ENCODE data around the gene LMO4.

Gene LMO4

GRCh38 chr1:87362063-87362833 is 33.6 kb downstream of the LMO4 start:
- DNase-seq = no peak

GRCh38 chr1:87362834-87363426 is 34.2 kb downstream of the LMO4 start:
- DNase-seq = peak; percentile 61

GRCh38 chr1:87367549-87367948 is 38.9 kb downstream of the LMO4 start:
- no peak for DNase-seq

DNA sequence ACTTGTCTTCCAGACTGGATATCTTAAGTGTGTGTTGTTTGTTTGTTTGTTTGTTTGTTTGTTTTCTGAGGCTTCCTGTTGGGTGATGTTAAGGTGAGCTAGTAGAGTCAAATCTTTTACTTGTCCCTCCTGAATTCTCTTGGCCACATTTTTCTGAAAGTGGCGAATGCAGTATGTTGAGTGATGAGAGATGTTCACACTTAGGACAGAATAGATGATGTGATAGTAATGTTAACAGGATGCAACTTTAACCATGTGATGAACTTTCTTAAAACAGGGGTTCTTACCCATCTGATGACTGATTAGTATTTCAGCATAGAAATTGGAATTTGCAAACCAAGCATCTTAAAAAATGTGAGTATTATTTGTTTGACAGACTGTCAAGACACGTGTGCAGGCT is 40.2 kb downstream of the LMO4 start:
- no peak for DNase-seq

GRCh38 chr1:87369736-87370478 is 41.2 kb downstream of the LMO4 start:
- no peak for DNase-seq

DNA sequence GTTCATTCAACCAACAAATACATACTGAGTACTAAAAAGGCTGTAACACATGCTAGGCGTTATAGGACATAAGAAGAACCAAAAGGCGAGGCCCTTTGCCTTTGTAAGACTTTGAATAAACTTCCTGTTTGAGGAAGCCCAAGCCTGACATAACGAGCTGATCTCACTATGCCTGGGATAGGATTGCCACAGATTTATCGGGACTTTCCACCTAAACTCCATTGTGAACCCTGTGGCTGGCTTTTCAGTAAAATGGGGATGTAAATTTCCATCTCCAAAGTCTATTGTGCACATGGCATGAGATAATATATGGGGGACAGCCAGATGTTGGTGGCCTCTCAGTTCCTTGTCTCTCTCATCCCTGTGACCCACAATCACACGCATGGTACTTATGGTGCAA is 41.9 kb downstream of the LMO4 start:
- DNase-seq = no peak

DNA sequence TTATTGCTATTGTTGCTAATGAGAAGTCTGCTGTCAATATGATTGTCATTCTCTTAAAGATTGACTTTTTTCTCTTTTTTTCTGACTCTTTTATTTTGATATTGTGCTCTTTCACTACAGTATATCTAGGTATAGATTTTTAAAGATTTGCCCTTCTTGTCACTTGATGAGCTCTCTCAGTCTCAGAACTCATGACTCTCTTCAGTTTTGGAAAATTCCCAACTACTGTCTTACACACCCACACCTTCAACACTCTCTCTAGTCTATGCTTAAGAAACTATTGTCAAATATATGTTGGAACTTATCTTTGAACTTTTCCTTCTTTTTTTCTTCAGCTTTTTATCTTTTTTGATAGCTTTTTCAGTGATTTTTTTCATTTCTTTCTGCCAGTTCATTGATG is 50.6 kb downstream of the LMO4 start:
- DNase-seq = no peak

- DNase-seq = no peak
Measured at GRCh38 chr1:87386217-87386790, 57.6 kb downstream of the LMO4 start.

DNA sequence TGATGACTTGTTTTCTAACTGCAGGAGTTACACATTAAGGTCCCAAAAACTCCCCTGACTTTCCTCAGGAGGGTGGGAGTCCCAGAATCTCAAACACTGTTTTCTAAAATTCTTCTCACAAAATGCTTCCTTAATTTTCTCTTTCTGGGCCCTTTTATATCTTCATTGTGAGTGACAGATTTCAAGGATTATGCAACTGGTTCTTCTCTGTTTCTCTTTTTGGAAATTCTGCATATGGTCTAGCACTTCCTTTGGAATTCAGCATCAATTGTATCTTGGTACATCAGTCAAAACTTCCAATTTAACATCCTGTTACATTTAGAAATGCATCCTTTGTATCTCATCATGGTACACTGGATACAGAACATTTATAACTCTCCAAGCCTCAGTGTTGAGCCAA is 59.7 kb downstream of the LMO4 start:
- DNase-seq = no peak

- DNase-seq = no peak
Measured at GRCh38 chr1:87389011-87389410, 60.3 kb downstream of the LMO4 start.

- DNase-seq = no peak
Measured at GRCh38 chr1:87389546-87389945, 60.9 kb downstream of the LMO4 start.

DNA sequence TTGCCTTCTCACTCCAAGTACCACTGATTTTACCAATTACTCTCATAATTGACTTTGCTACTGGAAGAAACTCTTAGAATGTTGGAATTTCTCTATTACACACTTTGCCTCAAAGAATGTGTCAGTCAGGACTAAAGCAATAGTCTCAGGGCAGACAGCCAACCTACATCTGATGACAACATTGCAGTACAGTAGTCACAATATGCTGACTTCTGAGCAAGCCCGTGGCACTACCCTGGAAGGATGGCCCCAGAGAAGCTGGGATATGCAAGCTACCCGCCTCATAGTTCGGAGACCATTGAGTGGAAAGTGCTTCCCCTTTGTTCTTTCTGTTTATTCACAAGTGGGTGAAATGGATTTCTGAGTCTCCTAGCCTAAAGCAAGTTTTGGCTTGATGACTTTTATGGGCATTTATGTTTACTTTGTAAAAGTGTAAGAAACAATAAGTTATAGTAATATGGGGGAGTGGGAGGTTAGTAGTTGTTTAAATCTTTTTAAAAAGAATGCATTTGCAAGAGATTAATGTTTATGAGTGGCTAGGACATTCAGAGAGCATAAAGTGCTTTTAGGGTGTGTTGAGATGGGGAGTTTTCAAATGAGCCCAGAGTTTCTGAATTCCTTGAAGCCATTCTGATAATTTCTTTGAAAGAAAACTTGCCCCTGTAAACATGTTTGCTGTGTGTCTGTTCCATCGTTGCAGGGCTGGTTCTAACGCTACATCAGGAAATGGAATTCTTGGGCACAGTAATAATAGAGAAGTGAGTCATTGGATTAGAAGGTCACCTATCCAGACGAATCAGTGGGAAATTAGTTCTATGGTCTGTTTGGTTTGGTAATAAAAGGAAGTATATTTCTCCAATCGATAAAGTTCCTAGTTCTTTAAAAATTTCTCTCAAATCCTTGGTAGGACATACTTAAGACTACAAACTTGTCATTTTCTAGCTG is 63.8 kb downstream of the LMO4 start:
- peak; percentile 88 for DNase-seq

DNA sequence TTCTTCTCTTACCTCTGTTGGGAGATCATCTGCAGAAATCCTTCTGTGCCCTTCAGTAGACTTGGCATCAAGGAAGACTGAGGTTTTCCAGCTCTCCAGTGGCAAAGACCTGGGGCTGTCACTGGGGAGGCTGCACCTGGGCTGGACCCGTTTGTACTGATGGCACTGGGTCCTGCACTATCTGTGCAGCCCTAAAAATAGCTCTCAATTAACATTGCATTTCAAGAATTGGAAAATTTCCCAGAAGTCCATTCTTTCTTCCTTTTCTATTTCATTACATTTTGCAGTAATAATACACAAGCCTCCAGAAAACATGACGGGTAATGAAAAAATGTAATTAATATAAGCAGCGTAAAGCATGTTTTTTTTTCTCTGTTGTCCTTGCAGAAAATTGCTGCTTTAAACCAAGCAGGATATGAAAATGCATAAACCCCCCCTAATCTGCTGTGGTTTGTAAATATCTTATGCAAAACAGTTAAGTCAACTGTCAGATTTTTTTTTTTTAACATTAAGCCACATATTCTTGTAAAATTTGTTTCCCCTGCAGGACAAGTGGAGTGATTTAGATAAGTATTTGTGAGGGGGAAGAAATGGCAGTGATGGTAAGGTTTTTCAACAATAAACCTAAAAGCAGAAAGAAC is 64.9 kb downstream of the LMO4 start:
- DNase-seq = no peak

DNA sequence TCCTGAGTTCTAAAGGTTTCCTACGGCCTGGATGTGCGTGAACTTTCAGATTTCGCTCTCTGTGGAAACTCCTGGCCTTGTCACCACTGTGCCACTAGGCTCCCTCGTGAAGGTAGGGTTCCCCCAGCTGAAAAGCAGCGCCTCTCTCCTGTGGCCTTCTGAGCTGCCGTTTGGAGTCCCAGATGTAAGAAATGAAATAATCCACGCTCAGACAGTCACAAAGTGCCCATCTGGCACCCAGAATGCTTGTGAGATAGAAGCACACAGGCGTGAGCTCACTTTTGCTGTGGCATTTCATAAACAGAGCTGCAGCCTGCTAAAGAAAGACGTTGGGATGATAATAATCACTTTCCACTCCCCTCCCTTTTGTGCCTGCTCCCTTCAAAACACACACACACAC is 65.8 kb downstream of the LMO4 start:
- DNase-seq = no peak

GRCh38 chr1:87394982-87395381 is 66.3 kb downstream of the LMO4 start:
- DNase-seq = no peak
